ENCODE results near the gene DKKL1.
A peak's percentile ranks its signal among the peaks of the same experiment; 100 is the strongest.

DKKL1 gene

GRCh38 chr19:49396738-49397505, 33.2 kb downstream of the DKKL1 start:
- no peak for DNase-seq (ENCODE audit: low spot score)

GRCh38 chr19:49398001-49398615, 34.4 kb downstream of the DKKL1 start:
- DNase-seq (ENCODE audit: low spot score): no peak

GRCh38 chr19:49398931-49399330, 35.3 kb downstream of the DKKL1 start:
- no peak for DNase-seq (ENCODE audit: low spot score)

- no peak for DNase-seq (ENCODE audit: low spot score)
Measured at GRCh38 chr19:49400029-49400428, 36.4 kb downstream of the DKKL1 start.

GRCh38 chr19:49403404-49404187, 39.9 kb downstream of the DKKL1 start:
- DNase-seq (ENCODE audit: low spot score): no peak

GRCh38 chr19:49407079-49407478, 43.4 kb downstream of the DKKL1 start:
- DNase-seq (ENCODE audit: low spot score): no peak

- DNase-seq (ENCODE audit: low spot score): no peak
Measured at GRCh38 chr19:49407482-49408015, 43.9 kb downstream of the DKKL1 start.

GRCh38 chr19:49408816-49409440, 45.3 kb downstream of the DKKL1 start:
- DNase-seq (ENCODE audit: low spot score): no peak

GRCh38 chr19:49409441-49410029, 45.9 kb downstream of the DKKL1 start:
- DNase-seq (ENCODE audit: low spot score): peak; percentile 37

GRCh38 chr19:49411681-49412326, 48.1 kb downstream of the DKKL1 start:
- no peak for DNase-seq (ENCODE audit: low spot score)

- DNase-seq (ENCODE audit: low spot score): no peak
Measured at GRCh38 chr19:49413348-49413747, 49.7 kb downstream of the DKKL1 start.

GRCh38 chr19:49414256-49414655, 50.6 kb downstream of the DKKL1 start:
- DNase-seq (ENCODE audit: low spot score): no peak

- no peak for DNase-seq (ENCODE audit: low spot score)
Measured at GRCh38 chr19:49415102-49415809, 51.6 kb downstream of the DKKL1 start.

- no peak for DNase-seq (ENCODE audit: low spot score)
Measured at GRCh38 chr19:49415810-49416200, 52.1 kb downstream of the DKKL1 start.

- no peak for DNase-seq (ENCODE audit: low spot score)
Measured at GRCh38 chr19:49417088-49417487, 53.4 kb downstream of the DKKL1 start.

- DNase-seq (ENCODE audit: low spot score): no peak
Measured at GRCh38 chr19:49418511-49418910, 54.8 kb downstream of the DKKL1 start.

GRCh38 chr19:49419173-49419572, 55.5 kb downstream of the DKKL1 start:
- DNase-seq (ENCODE audit: low spot score): no peak

GRCh38 chr19:49420227-49420626, 56.5 kb downstream of the DKKL1 start:
- no peak for DNase-seq (ENCODE audit: low spot score)

GRCh38 chr19:49421039-49421877, 57.6 kb downstream of the DKKL1 start:
- DNase-seq (ENCODE audit: low spot score): no peak

GRCh38 chr19:49421878-49422202, 58.2 kb downstream of the DKKL1 start:
- DNase-seq (ENCODE audit: low spot score): no peak

All from CD4-positive, alpha-beta T cell treated with Interleukin-2 at 100 ng/mL for 4 hours (primary cell).